Stimulated activated CD8-positive, alpha-beta memory T cell treated with anti-CD3 and anti-CD28 coated beads, Interleukin-12 subunit alpha, Interleukin-12 subunit beta, amount 100 ng/mL, for 24 hours (primary cell): ENCODE data around the gene WDR93.

Experiments used
- DNase-seq: peaks from one replicate; pipeline ENCODE4 v3.0.0-alpha.2; 2020; ENCODE audit errors: extremely low read depth

Gene WDR93

DNA sequence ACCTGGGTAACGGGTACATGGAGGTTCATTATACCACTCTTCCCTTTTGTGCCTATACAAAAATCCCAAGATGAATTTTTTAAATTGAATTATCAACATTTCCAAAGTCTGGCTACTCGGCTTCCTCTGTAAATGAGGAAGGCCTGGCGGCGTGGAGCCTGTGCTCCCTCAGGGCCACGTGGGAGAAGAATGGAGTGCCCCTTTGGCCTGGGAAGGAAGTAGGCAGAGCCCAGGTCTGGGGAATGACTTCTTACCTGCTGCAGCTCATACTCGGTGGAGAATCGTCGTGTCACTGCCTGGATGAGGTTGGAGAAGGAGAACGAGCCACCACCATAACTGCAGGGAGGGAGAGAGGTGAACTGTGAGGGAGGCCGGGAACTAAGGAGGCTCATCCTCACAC, 99.6 kb downstream of the WDR93 start:
- no peak for DNase-seq

DNA sequence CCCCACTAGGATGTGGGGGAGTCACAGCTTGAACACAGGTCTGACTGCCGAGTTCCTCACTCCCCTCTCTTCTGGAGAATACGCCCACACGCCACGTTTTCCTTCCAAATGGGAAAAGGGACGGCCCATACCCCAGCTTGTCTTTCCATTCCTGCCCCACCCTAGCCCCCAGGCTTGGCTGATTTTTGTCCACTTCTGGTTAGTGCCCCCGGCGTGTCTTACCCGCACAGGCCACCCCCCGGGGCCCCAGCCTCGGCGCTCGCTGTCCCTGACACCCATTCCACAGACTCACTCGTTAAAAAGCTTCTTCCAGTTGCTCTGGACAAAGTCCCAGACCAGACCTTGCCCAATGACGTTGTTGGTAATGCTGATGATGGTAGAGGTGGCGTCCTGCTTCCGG, 100.0 kb downstream of the WDR93 start:
- DNase-seq = no peak

DNA sequence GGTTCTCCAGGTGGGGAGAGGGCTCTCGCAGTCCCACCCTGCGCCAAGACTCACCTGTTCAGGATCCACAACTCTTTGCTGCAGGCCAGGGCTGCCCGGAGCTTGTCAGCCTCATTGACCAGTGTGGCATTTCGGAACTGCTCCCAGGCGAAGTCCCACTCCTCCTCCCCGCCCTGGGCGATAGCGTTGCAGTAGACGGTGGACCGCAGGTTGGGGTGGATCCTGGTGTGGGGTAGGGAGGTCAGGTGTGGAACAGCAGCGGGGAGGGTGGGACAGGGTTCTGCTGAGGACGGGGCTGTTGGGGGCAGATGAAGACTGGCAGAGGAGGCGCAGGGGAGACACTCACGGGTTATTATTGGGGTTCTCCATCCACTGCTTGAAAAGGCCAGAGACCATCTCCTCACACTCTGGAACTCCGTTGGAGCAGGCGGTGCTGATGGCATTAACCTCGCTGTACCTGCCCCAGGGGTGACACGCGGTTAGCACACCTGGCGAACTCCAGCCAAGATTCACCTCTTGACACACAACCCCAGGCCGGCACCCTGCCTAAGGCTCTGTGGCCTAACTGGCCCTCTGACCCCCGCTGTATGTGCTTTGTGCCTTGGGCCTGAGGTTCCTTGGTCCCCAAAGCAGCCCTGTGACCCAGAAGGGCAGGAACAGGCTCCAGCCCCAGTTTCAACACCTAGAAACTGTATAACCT, 101.6 kb downstream of the WDR93 start:
- DNase-seq = no peak
